NK-92 (cell line): ENCODE results near the gene MGME1.

Experiments
- DNase-seq: peaks from one replicate; lab custom pipeline; 2025; ENCODE audit not compliant: unreplicated experiment; lab: John Stamatoyannopoulos, UW

MGME1 gene

GRCh38 chr20:17940224-17940971 is 28.4 kb upstream of the MGME1 start:
- DNase-seq, result no peak

- DNase-seq, result no peak
Measured at GRCh38 chr20:17941087-17941825, 27.6 kb upstream of the MGME1 start.

- DNase-seq, result no peak
Measured at GRCh38 chr20:17941826-17942196, 27.0 kb upstream of the MGME1 start.

GRCh38 chr20:17943343-17943742 is 25.5 kb upstream of the MGME1 start:
- no peak for DNase-seq

GRCh38 chr20:17944854-17945474 is 23.9 kb upstream of the MGME1 start:
- no peak for DNase-seq

GRCh38 chr20:17946040-17946439 is 22.8 kb upstream of the MGME1 start:
- no peak for DNase-seq

GRCh38 chr20:17946572-17947473 is 22.0 kb upstream of the MGME1 start:
- DNase-seq, result no peak

- no peak for DNase-seq
Measured at GRCh38 chr20:17947474-17947815, 21.4 kb upstream of the MGME1 start.

- no peak for DNase-seq
Measured at GRCh38 chr20:17948442-17948841, 20.4 kb upstream of the MGME1 start.

- no peak for DNase-seq
Measured at GRCh38 chr20:17949899-17950298, 18.9 kb upstream of the MGME1 start.

GRCh38 chr20:17950670-17951069 is 18.1 kb upstream of the MGME1 start:
- no peak for DNase-seq

- DNase-seq, result no peak
Measured at GRCh38 chr20:17951323-17951722, 17.5 kb upstream of the MGME1 start.

GRCh38 chr20:17952692-17953684 is 15.8 kb upstream of the MGME1 start:
- no peak for DNase-seq

- DNase-seq, result no peak
Measured at GRCh38 chr20:17953935-17954334, 14.9 kb upstream of the MGME1 start.

GRCh38 chr20:17955302-17955701 is 13.5 kb upstream of the MGME1 start:
- no peak for DNase-seq

- DNase-seq, result no peak
Measured at GRCh38 chr20:17956099-17956685, 12.6 kb upstream of the MGME1 start.

- no peak for DNase-seq
Measured at GRCh38 chr20:17957505-17958363, 11.1 kb upstream of the MGME1 start.

GRCh38 chr20:17958373-17959256 is 10.2 kb upstream of the MGME1 start:
- DNase-seq, result no peak
